ENCODE data around the gene ECI1.
"Not testable (repeated sequence)": the region's sequence is repeated elsewhere in the genome, so short reads cannot be mapped to it uniquely, and the experiment has no call there.

The ECI1 gene

GRCh38 chr16:2257726-2258125 is 6.3 kb upstream of the ECI1 start:
- FAIRE-seq, result no peak
- DNase-seq (ENCODE audit: insufficient read length, low spot score), result no peak

GRCh38 chr16:2256531-2257140 is 5.2 kb upstream of the ECI1 start:
- DNase-seq (ENCODE audit: insufficient read length, low spot score) (no peak), FAIRE-seq (no peak)

GRCh38 chr16:2253293-2253692 is 1.9 kb upstream of the ECI1 start:
- no peak for FAIRE-seq
- no peak for DNase-seq (ENCODE audit: insufficient read length, low spot score)

- no peak for FAIRE-seq
- no peak for DNase-seq (ENCODE audit: insufficient read length, low spot score)
Observed at GRCh38 chr16:2252806-2253148, 1.4 kb upstream of the ECI1 start.

DNA sequence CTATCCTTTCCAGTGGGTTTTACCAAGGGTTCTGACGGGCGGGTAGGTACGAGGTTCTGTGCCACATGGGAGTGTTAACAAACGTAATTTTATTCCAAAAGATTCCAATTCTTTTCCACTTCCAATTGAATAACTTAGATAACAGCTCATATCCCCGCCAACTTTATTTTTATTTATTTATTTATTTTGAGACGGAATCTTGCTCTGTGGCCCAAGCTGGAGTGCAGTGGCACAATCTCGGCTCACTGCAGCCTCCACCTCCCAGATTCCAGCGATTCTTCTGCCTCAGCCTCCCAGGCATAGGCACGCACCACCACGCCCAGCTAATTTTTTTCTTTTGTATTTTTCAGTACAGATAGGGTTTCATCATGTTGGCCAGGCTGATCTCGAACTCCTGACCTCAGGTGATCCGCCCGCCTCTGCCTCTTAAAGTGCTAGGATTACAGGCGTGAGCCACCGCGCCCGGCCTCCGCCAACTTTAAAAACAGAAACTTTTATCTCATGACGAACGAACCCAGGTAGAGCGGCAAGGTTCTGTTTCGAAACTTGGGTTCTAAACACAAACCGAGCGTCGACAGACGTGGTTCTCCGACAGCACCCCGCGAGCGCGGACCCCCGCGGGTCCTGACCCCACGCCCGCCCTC is 613 bp downstream of the ECI1 start:
- FAIRE-seq, result peak; percentile 31
- no peak for DNase-seq (ENCODE audit: insufficient read length, low spot score)

DNA sequence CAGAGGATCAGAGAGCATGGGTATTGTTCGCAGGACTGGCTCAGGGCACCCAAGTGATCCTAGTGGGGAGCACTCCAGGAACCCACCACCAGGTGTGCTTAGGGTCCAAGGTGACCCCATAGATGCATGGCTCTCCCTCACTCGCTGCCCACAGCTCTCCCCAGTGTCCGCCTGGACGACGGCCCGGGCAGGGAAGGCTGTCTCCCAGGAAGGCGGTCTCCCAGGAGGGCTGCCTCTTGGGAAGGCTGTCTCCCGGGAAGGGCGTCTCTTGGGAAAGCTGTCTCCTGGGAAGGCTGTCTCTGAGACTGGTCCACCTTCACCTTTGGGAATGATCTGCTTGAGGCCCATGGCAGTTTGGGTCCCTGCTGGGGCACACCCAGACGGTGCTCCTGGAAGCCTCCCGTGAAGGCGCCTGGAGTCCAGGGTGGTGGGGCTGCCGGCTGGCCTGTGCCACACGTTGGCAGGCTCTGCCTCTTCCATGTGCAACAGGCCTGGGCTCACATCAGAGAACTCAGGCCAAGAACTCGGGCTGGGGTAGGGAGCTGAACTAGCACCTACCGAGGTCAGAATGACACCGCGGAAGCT is 5.0 kb downstream of the ECI1 start:
- no peak for FAIRE-seq
- DNase-seq (ENCODE audit: insufficient read length, low spot score), result no peak

DNA sequence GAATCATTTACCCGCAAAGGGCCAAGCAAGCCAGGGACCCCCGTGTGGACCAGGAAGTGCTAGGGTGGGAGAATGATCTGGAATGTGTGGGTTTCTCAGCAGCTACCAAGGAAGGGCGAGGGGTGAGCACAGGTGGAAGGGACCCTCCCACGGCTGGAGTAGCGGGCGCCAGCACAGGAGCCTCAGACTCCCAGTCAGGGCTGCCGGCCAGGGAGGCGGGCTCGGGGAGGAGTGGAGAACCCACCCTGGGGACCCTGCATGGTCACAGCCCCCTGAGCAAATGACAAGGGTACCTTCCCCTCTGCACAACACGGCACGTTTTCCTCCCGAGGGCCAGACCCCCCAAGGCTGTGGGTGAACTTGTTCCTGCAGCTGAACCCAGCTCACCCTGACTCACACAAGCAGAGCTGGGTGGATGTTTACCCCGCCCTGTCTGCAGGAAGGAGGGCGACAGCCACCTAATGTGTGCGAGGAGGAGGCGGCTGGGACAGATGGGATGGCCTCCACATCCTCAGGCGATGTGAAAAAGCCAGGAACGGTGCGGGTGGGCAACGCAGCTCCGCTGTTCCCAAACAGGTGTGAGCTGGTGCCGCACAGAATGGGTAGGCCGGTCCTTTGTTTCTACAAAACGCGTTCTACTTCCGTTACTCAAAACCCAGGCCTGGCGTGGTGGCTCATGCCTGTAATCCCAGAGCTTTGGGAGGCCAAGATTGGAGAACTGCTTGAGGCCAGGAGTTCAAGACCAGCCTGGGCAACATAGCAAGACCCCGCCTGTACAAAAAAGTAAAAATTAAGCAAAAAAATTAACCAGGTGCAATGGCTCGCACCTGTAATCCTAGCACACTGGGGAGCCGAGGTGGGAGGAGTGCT is 6.2 kb downstream of the ECI1 start:
- FAIRE-seq (no peak), DNase-seq (ENCODE audit: insufficient read length, low spot score) (no peak)

DNA sequence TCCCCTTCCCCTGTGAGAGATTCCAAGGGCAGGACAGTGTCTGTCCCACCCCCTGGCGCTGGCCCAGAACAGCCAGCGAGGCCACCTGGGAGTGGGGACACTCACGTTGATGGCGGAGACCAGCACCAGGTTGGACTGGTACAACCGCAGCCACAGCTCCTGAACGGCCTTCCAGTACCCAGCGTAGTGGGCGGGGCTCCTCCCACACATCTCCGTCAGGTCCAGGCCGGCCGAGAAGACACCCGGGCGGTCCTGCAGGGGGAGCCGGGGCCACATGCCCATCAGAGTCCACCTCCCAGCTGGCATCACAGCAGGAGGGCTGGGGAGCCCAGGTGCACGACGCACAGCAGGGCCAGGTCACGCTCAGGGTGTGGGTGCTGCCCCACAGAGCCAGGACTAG is 7.1 kb downstream of the ECI1 start:
- FAIRE-seq (no peak), DNase-seq (ENCODE audit: insufficient read length, low spot score) (no peak)

- FAIRE-seq, result no peak
Observed at GRCh38 chr16:2243781-2244180, 7.6 kb downstream of the ECI1 start.

GRCh38 chr16:2243031-2243528 is 8.3 kb downstream of the ECI1 start:
- no peak for FAIRE-seq
- no peak for DNase-seq (ENCODE audit: insufficient read length, low spot score)

More at GRCh38 chr16:2243781-2244180, 7.6 kb downstream of the ECI1 start:
- DNase-seq (ENCODE audit: insufficient read length, low spot score), result no peak

DNA sequence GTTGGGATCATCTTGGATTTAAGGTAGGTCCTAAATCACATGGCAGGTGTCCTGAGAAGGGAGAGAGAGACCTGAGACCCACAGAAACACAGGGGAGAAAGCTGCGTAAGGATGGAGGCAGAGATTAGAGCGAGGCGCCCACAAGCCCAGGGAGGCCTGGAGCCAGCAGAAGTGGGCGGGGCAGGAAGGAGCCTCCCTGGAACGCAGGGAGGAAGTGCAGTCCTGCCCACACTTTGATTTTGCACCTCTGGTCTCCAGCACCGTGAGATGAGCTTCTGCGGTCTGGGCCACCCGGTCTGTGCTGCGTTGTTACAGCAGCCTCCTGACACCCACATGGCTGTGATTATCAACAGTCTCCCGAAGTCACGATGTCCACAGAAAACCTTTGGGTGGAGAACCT is 8.8 kb downstream of the ECI1 start:
- DNase-seq (ENCODE audit: insufficient read length, low spot score) (no peak), FAIRE-seq (no peak)

DNA sequence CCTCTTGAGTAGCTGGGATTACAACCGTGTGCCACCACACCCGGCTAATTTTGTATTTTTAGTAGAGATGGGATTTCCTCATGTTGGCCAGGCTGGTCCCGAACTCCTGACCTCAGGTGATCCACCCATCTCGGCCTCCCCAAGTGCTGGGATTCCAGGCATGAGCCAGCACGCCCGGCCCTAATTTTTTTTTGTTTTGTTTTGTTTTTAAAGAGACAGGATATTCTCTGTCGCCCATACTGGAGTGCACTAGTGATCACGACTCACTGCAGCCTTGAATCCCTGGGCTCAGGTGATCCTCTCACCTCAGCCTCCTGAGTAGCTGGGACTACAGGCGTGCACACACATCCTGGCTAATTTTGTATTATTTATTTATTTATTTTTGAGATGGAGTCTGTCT is 11.1 kb downstream of the ECI1 start:
- not testable (repeated sequence) for FAIRE-seq; DNase-seq (ENCODE audit: insufficient read length, low spot score)

DNA sequence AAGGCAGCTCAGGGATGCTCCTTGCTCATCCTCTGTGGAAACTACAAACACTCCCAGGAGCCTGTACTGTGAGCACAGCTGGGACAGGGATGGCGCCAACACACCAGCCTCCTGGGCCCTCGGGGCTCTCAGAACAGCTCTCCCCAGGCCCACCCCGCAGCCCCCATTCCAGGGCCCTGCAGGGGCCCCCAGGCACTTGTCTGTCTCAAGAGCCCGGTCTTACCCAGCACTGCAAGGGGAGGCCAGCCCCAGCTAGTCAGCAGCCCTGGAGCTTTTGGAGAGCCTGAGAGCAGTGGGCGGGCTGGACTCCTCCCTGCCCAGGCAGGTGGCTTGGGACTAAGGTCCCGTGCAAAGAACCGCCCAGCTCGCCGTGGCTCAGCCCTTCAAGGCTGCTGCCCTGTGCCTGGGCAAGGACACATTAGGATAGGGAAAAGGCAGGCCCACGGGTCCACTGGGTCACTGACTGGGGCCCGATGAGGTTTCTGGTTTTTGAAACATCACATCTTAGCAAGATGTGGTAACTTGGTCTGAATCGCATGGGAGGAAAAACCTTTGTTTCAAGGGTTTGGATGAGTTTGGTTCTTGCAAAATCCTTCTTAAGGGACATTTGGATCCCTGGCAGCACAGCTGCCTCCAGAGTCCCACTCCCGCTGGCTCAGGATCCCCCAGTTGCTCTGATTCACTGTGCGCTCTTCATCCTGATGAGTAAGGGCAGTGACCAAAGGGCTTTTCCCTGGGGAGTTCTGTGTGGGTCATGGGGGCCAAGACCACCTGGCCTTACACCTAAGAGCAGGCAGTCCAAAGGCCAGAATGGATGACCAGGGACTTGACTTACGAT is 12.3 kb downstream of the ECI1 start:
- no peak for DNase-seq (ENCODE audit: insufficient read length, low spot score)
- FAIRE-seq, result no peak

- FAIRE-seq (no peak), DNase-seq (ENCODE audit: insufficient read length, low spot score) (no peak)
Observed at GRCh38 chr16:2238150-2238837, 13.1 kb downstream of the ECI1 start.

GRCh38 chr16:2237493-2238149 is 13.8 kb downstream of the ECI1 start:
- DNase-seq (ENCODE audit: insufficient read length, low spot score) (no peak), FAIRE-seq (no peak)

- no peak for FAIRE-seq
- no peak for DNase-seq (ENCODE audit: insufficient read length, low spot score)
Observed at GRCh38 chr16:2237102-2237482, 14.3 kb downstream of the ECI1 start.

GRCh38 chr16:2236337-2237101 is 14.9 kb downstream of the ECI1 start, which contains the start of gene DNASE1L2:
DNASE1L2 (plus strand) TSS chr16:2236444; CDS start chr16:2236817, 373 bp downstream.
- no peak for FAIRE-seq
- no peak for DNase-seq (ENCODE audit: insufficient read length, low spot score)

DNA sequence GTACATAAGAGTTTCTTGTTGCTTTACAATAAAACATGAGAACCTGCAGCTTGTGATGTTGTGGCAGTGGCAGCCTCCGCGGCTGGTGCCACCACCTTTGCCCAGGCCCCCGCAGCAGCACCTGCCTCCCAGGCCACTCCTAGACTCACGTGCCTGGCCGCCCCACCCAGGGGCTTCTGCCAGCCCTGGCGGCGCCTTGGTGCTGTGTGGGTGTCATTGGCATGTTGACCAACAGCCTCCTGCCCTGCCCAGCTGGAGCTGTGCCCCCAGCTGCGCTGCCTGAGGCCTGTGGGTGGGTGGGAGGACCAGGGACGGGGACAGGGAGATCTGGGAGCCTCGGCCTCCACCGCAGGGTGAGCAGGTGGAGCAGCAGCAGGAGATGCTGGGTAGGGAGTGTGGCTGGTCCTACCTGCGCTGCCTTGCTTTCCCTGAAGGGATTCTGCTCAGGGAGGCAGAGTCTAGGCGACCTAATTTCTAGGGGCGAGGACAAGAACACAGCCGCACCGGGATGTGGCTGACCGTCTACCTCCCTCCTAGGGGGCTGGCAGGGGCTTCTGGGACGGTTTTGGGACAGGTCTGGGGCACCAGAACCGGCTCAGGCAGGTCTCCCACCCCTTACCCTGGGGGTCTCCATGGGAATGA is 15.6 kb downstream of the ECI1 start:
- DNase-seq (ENCODE audit: insufficient read length, low spot score) (no peak), FAIRE-seq (no peak)
